Keratinocyte (primary cell): ENCODE measurements around the gene TNXB.

Experiments used
- CTCF ChIP-seq, 3 experiments: IDR thresholded peaks in 1 of 3; conservative IDR thresholded peaks in 1 of 3; optimal IDR thresholded peaks in 1 of 3; 2 replicates in 2 of 3; 3 replicates in 1 of 3; pipeline versions ENCODE3 to v1.5.1; 2011; ENCODE audit warnings: low read length in 3 of 3, mild to moderate bottlenecking in 3 of 3, moderate library complexity in 2 of 3, control low read depth in 1 of 3, inconsistent platforms in 1 of 3; ENCODE audit not compliant: insufficient read depth in 2 of 3; ENCODE audit errors: extremely low read depth in 1 of 3
- EZH2 ChIP-seq: IDR thresholded peaks from one replicate; pipeline ENCODE4 v1.6.1; 2012; ENCODE audit warnings: inconsistent platforms, mild to moderate bottlenecking, low read length, moderate library complexity

- TF ChIP-seq CTCF (optimal IDR thresholded peaks at IDR 0.05 in 1 of 3, IDR thresholded peaks at IDR 0.05 in 1 of 3, conservative IDR thresholded peaks at IDR 0.05 in 1 of 3; ENCODE audit: extremely low read depth in 1 of 3, insufficient read depth in 2 of 3, low read length in 3 of 3) (no peak), EZH2 (no peak)
These were observed 39.1 kb downstream of the TNXB start for GRCh38 chr6:32069878-32070515.
